Measurements from ENCODE around the gene KIAA1328. TPM values are rescaled to one million over a fixed set of nuclear protein-coding genes. Genes with fewer than 3 reads are reported as not detected.

KIAA1328 gene
- total and polyA plus RNA-seq, 3 donors from 2014 or later: 19.9 to 48.7 (median 35.0) TPM

GRCh38 chr18:37170984-37171383 is 342.1 kb downstream of the KIAA1328 start:
- Histone ChIP-seq H3K4me3 (no peak overlapping the region), H3K27ac (no peak overlapping the region), H3K9me3 (no peaks in the 10 kb centered on the region), H3K4me1 (no peaks in the 10 kb centered on the region), H3K36me3 (ENCODE audit: low read depth, missing control alignments) (no peaks in the 10 kb centered on the region), H3K27me3 (no peaks in the 10 kb centered on the region)
- TF ChIP-seq, protein P1, sequence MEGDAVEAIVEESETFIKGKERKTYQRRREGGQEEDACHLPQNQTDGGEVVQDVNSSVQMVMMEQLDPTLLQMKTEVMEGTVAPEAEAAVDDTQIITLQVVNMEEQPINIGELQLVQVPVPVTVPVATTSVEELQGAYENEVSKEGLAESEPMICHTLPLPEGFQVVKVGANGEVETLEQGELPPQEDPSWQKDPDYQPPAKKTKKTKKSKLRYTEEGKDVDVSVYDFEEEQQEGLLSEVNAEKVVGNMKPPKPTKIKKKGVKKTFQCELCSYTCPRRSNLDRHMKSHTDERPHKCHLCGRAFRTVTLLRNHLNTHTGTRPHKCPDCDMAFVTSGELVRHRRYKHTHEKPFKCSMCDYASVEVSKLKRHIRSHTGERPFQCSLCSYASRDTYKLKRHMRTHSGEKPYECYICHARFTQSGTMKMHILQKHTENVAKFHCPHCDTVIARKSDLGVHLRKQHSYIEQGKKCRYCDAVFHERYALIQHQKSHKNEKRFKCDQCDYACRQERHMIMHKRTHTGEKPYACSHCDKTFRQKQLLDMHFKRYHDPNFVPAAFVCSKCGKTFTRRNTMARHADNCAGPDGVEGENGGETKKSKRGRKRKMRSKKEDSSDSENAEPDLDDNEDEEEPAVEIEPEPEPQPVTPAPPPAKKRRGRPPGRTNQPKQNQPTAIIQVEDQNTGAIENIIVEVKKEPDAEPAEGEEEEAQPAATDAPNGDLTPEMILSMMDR (IDR thresholded peaks at IDR 0.05): no peak
- no peak for TF ChIP-seq POLR2A (IDR thresholded peaks at IDR 0.05)
- no peak for DNase-seq
- intact Hi-C loops (cut with DNase I; ENCODE audit: low total_unique reads): no loop called here

- H3K27me3 ChIP-seq: no peaks in the 10 kb centered on the region
- H3K4me3 ChIP-seq: no peak overlapping the region
- 88 to 92% methylated on average over 2 of the region's 2 CpGs for WGBS, 2 donors
- TF ChIP-seq POLR2A (IDR thresholded peaks at IDR 0.05): no peak
- TF ChIP-seq, protein P1 (IDR thresholded peaks at IDR 0.05): no peak
- no peak for DNase-seq
- no peaks in the 10 kb centered on the region for H3K9me3 ChIP-seq
- H3K27ac ChIP-seq: no peak overlapping the region
- intact Hi-C loops (cut with DNase I; ENCODE audit: low total_unique reads): no loop called here
- H3K4me1 ChIP-seq: no peaks in the 10 kb centered on the region
- H3K36me3 ChIP-seq (ENCODE audit: low read depth, missing control alignments): no peaks in the 10 kb centered on the region
Observed at GRCh38 chr18:37173384-37173783, 344.5 kb downstream of the KIAA1328 start.

GRCh38 chr18:37175727-37176620 is 347.0 kb downstream of the KIAA1328 start:
- intact Hi-C loops (cut with DNase I; ENCODE audit: low total_unique reads): no loop called here
- H3K27me3 ChIP-seq: no peaks in the 10 kb centered on the region
- no peaks in the 10 kb centered on the region for H3K9me3 ChIP-seq
- no peak overlapping the region for H3K27ac ChIP-seq
- 100% methylated on average over 1 of the region's 1 CpG for WGBS, 2 donors
- H3K4me3 ChIP-seq: no peak overlapping the region
- H3K4me1 ChIP-seq: no peaks in the 10 kb centered on the region
- TF ChIP-seq, protein P1 (IDR thresholded peaks at IDR 0.05): no peak
- TF ChIP-seq POLR2A (IDR thresholded peaks at IDR 0.05): no peak
- H3K36me3 ChIP-seq (ENCODE audit: low read depth, missing control alignments): no peaks in the 10 kb centered on the region
- no peak for DNase-seq

DNA sequence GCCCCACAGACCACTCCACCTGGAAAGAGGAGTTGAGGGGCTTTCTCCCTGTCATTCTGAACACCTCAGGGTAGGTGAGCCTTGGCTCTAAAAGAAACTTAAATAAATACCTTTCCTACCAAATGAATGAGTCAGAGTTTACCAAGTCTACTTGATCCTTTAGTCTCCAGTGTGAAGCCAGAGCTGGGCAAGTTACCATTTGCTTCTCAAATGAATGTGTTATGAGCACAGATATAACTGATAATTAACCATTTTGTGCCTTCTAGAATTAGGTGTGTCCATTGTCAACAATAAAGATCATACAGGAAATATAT is 347.7 kb downstream of the KIAA1328 start:
- DNase-seq: no peak
- no peaks in the 10 kb centered on the region for H3K36me3 ChIP-seq (ENCODE audit: low read depth, missing control alignments)
- intact Hi-C loops (cut with DNase I; ENCODE audit: low total_unique reads): no loop called here
- no peak overlapping the region for H3K4me3 ChIP-seq
- no peak overlapping the region for H3K27ac ChIP-seq
- H3K9me3 ChIP-seq: no peaks in the 10 kb centered on the region
- TF ChIP-seq, protein P1 (IDR thresholded peaks at IDR 0.05): no peak
- no peak for TF ChIP-seq POLR2A (IDR thresholded peaks at IDR 0.05)
- no peaks in the 10 kb centered on the region for H3K4me1 ChIP-seq
- H3K27me3 ChIP-seq: no peaks in the 10 kb centered on the region

- no peaks in the 10 kb centered on the region for H3K27me3 ChIP-seq
- H3K9me3 ChIP-seq: no peaks in the 10 kb centered on the region
- no peaks in the 10 kb centered on the region for H3K36me3 ChIP-seq (ENCODE audit: low read depth, missing control alignments)
- no peak overlapping the region for H3K27ac ChIP-seq
- no peak for TF ChIP-seq POLR2A (IDR thresholded peaks at IDR 0.05)
- TF ChIP-seq, protein P1 (IDR thresholded peaks at IDR 0.05): no peak
- DNase-seq: no peak
- no peaks in the 10 kb centered on the region for H3K4me1 ChIP-seq
- intact Hi-C loops (cut with DNase I; ENCODE audit: low total_unique reads): no loop called here
- H3K4me3 ChIP-seq: no peak overlapping the region
Observed at GRCh38 chr18:37179384-37179783, 350.5 kb downstream of the KIAA1328 start.
